ENCODE results near the gene FCMR.

The FCMR gene

DNA sequence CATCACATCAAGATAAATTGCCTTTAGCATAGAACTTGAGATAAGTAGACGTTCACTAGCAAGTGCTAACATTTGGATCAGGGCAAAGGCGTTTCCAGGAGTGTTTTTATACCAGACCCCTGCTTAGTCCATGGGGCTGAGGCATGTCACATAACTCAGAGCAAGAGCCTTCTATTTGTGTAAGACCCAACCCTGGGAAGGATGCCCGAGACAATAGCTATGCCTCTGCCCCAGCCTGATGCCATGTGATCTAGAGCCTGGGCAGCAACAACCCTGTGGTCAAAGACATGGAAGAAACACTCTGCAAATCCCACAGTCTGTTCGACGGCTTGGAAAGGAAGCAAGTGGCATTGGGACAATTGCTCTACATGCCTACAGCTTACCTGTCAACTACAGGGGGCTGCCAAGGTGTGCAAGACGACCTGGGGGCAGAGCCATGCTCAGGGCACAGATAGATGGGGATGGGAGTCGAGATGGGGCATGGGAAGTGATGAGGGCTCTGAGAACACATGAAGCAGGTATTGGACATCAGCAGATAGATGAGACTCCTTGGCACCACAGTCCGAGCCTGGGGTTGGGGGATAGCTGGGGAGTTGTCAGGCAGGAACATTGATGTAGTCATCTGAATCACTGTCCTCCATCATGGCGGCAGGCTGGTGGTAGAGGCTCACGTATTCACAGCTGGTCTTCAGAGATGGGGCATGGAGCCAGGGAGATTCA is 17.2 kb downstream of the FCMR start:
- DNase-seq (ENCODE audit: extremely low spot score, insufficient read length, low read depth) (no peak), FAIRE-seq (no peak)

DNA sequence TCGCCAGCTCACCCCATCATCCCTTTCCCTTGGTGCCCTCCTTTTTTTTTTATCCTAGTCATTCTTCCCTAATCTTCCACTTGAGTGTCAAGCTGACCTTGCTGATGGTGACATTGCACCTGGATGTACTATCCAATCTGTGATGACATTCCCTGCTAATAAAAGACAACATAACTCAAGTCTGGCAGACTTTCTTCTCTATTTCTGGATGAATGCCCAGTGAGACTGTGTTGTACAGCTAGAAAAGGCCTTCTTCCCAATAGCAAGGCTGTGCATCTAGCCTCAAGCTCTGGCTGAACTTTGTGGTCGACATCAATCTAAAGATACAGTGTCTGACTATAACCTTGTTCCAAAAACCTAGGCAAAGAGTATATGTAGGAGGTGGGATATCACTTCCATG is 18.1 kb downstream of the FCMR start:
- FAIRE-seq = no peak
- DNase-seq (ENCODE audit: extremely low spot score, insufficient read length, low read depth) = no peak

GRCh38 chr1:206902702-206903101 is 19.0 kb downstream of the FCMR start:
- FAIRE-seq = no peak
- no peak for DNase-seq (ENCODE audit: extremely low spot score, insufficient read length, low read depth)

DNA sequence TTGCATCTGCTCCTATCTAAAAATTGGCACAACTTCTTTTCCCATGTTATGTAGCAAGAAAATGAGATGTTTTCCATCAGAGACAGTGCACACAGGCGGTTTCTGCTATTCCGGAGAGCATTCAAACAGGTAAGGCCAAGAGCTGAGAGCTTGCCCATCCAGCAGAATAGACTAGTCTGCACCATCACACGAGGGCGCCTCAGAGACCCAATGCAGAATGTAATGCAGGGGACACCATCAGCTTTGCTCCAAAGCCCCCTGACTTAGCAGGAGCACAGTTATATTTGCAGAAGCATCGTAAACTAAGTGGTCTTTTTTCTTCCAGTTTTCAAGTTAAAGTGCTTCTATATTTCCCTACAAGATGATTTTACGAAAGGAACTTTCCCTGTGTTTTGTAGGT is 19.8 kb downstream of the FCMR start:
- DNase-seq (ENCODE audit: extremely low spot score, insufficient read length, low read depth) = no peak
- FAIRE-seq = no peak

DNA sequence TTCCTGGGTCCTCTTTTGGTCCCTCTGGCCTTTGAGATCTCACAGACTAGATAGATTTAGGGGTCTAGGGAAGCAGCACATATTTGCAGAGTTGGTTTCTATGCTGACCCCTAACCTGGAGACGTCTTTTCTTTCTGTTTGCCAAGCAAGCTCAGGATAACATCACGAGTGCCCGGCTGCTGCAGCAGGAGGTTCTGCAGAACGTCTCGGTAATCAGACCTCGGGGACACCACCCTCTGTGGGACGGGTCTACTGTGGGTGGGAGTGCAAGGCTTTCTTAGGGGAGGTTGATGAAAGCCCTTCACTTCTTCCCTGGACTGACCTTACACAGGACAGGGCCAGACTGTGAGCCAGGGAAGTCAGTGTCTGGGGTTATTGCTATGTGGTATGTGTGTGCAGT is 21.6 kb downstream of the FCMR start:
- DNase-seq (ENCODE audit: extremely low spot score, insufficient read length, low read depth) (no peak), FAIRE-seq (no peak)

- no peak for FAIRE-seq
These were observed 22.0 kb downstream of the FCMR start for GRCh38 chr1:206899717-206900116.

DNA sequence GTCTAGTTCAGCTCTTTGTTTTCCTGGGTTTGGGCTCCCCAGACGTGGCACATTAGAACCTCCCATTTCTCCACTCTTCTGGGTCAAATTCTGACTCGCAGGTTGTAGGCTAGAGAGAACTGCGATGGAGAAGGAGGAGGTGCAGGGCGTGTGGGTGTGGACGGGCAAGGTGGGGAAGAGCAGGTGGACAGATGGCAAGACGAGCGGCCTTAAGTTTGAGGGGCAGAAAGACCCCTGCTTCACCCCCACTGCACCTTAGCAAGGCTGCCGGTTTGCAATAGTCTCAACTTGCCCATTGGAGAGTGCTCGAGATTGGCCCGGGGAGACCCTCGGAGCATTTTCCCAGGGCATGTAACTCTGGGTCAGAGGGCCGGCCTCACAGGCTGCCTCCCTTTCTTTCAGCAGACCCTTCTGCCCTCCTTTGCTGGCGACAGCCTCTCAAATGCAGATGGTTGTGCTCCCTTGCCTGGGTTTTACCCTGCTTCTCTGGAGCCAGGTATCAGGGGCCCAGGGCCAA is 22.8 kb downstream of the FCMR start:
- DNase-seq (ENCODE audit: extremely low spot score, insufficient read length, low read depth) (no peak), FAIRE-seq (no peak)

More at GRCh38 chr1:206899717-206900116, 22.0 kb downstream of the FCMR start:
- no peak for DNase-seq (ENCODE audit: extremely low spot score, insufficient read length, low read depth)

- no peak for FAIRE-seq
- no peak for DNase-seq (ENCODE audit: extremely low spot score, insufficient read length, low read depth)
These were observed 23.4 kb downstream of the FCMR start for GRCh38 chr1:206898089-206898914.

DNA sequence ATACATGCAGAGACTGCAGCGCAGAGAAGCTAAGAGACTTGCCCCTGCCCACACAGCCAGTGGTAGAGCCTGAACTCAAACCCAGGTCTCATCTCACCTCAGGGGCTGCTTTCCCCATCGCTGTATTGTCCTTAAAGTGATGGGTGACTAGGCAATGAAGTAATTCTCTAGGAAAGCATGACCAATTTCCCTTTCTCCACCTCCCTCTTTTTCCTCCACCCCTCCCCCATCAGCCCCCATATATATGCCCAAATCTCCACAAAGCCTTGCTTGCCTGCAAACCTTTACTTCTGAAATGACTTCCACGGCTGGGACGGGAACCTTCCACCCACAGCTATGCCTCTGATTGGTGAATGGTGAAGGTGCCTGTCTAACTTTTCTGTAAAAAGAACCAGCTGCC is 24.6 kb downstream of the FCMR start, which contains the start of gene IL24:
Gene IL24, plus strand, starts transcription at position 269 of the 400 bp plus-strand sequence. CDS start 390 bp downstream, outside the sequence.
- FAIRE-seq (no peak), DNase-seq (ENCODE audit: extremely low spot score, insufficient read length, low read depth) (no peak)

DNA sequence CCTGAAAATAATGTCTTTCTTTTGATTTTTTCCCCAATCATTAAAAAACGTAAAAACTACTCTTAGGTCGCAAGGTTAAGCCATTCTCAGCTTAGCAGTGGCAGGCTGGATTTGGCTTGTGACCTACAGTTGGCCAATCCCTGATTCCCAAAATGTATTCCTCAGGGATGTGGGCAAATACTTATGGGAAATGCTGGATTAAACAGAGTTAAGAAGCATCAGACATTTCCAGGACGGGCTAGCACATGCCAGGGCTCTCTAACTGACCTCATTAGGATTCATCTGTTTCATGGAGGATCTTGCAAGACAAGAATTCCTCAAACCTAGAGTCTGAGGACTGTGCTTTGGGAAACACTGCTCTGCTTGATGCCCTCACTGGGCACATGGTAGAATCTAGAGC is 25.5 kb downstream of the FCMR start:
- FAIRE-seq (no peak), DNase-seq (ENCODE audit: extremely low spot score, insufficient read length, low read depth) (no peak)

- FAIRE-seq = no peak
- no peak for DNase-seq (ENCODE audit: extremely low spot score, insufficient read length, low read depth)
These were observed 25.9 kb downstream of the FCMR start for GRCh38 chr1:206895837-206896242.

DNA sequence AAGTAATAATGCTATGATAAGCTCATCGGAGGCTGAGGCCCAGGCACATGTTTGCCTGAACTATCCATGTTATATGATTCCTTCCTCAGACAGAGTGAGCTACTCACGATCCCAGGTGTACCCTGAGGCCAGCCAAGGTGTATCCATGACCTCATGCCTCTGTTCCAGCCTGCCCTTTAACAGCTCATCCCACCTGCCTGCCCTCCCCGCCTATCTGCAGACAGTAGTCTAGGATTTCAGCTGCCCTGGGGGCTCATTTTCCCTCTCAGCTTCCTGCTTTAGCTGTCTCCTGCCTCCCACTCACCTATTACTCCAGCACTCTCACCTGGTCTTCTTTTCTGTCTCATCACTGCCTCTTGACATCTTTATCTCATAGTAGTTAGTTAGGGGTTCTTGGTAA is 26.4 kb downstream of the FCMR start:
- FAIRE-seq = no peak
- DNase-seq (ENCODE audit: extremely low spot score, insufficient read length, low read depth) = no peak

DNA sequence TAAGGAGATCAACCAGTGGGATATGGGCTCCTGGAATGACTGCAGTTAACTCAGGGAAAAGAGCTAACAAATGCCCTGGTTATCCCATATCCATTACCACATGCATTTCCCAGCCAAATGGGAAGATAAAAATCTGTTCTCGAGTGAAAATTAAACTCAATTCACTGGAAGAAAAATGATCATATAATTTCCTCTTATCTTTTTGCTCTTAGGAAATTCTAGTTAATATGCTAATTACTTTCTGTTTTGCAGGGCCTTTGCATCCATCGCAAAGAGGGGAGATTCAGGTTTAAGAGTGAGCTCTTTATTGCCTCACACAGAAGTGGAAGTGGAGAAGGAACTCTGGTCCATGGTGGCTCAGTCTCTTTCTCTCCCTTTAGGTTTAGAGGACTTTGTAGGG is 28.4 kb downstream of the FCMR start:
- DNase-seq (ENCODE audit: extremely low spot score, insufficient read length, low read depth) = no peak
- no peak for FAIRE-seq

- FAIRE-seq = no peak
- no peak for DNase-seq (ENCODE audit: extremely low spot score, insufficient read length, low read depth)
These were observed 29.3 kb downstream of the FCMR start for GRCh38 chr1:206892351-206892984.

DNA sequence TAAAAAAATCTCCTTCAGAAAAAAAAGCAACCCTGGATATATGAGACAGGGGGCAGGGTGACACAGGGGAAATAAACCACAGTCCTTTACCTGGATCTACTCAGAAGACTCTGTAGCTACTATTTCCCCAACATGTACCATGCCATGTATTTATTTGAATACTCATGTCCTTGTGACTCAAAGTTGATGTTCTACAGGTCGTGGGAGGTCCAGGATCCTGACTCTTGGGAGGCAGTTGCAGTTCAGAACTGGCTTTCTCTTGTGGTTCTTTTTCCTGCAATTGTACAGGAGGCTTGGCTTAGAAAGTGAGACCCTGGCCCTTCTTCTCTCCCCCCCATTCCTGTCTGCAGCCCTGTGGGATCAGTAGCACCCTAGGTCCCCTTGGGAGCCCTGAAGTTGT is 30.3 kb downstream of the FCMR start:
- no peak for FAIRE-seq

DNA sequence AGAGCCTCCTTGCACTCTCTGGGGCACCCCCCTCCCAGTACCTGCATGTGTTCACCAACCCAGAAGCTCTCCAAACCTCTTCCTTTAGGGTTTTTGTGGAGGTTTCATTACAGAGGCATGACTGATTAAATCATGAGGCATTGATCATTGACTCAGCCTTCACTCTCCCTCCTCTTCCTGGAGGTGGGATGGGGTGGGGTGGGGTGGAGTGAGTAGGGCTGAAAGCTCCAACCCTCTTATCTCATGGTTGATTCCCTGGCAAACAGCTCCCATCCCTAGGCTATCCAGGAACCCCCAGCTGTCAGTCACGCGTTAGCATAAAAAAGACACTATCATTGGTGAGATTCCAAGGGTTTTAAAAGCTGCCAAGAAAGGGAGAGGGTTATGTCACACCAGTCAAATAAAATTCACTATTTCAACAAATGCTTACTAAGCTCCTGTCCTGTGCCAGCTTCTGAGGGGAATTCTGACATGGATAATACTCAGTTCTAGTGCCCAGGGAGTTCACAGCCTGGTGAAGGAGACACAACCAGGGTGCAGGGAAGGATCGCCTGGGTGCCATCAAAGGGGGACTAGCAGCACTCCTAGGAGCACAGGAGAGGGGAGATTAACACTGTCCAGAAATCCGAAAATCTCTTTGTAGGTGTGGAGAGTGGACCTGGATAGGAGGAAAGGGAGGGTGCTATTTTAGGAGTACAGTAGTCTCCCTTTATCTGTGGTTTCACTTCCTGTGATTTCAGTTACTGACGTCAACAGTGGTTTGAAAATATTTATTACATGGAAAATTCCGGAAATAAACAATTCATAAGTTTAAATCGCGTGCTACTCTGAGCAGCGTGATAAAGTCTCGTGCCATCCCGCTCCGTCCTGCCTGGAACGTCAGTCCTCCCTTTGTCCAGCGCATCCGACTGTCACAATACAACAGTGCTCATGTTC is 31.3 kb downstream of the FCMR start:
- no peak for DNase-seq (ENCODE audit: extremely low spot score, insufficient read length, low read depth)
- no peak for FAIRE-seq

More for the DNA sequence above, 30.3 kb downstream of the FCMR start:
- no peak for DNase-seq (ENCODE audit: extremely low spot score, insufficient read length, low read depth)

- DNase-seq (ENCODE audit: extremely low spot score, insufficient read length, low read depth) (no peak), FAIRE-seq (no peak)
These were observed 34.0 kb downstream of the FCMR start for GRCh38 chr1:206887701-206888100.

DNA sequence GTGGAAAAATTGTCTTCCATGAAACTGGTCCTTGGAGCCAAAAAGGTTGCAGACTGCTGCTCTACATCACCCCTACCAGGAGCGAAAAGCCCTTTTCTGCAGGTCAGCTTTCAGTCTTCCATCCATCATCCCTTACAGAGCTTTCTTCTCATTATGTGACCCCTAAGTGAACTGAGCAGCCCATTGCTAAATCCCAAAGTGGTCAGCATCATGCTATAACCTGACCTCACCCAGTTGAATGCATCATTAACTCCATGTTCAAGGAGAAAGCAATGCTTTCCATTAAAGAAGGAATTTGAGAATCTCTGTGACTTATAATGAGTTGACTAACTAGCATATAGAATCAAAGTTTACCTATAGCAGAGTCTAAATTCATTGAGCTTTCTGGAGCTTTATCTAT is 34.9 kb downstream of the FCMR start:
- DNase-seq (ENCODE audit: extremely low spot score, insufficient read length, low read depth) = no peak
- FAIRE-seq = no peak

- no peak for FAIRE-seq
- DNase-seq (ENCODE audit: extremely low spot score, insufficient read length, low read depth) = no peak
These were observed 36.2 kb downstream of the FCMR start for GRCh38 chr1:206885341-206886060.

Measured in GM18507 (cell line).